Activated CD8-positive, alpha-beta memory T cell treated with anti-CD3 and anti-CD28 coated beads, Interleukin-2, amount 50 U/mL, for 1 hour (primary cell): ENCODE measurements around the gene SPIN1.

Source experiments
- DNase-seq: peaks from one replicate; pipeline ENCODE4 v3.0.0-alpha.2; 2020; ENCODE audit errors: extremely low read depth

SPIN1 gene

GRCh38 chr9:88436379-88436778 lies 48.1 kb downstream of the SPIN1 start:
- DNase-seq, result no peak

GRCh38 chr9:88437210-88438146 lies 49.2 kb downstream of the SPIN1 start:
- DNase-seq, result no peak

GRCh38 chr9:88438811-88439210 lies 50.6 kb downstream of the SPIN1 start:
- no peak for DNase-seq

GRCh38 chr9:88441301-88442007 lies 53.2 kb downstream of the SPIN1 start:
- no peak for DNase-seq

- DNase-seq, result no peak
These were observed 55.4 kb downstream of the SPIN1 start for GRCh38 chr9:88443480-88444113.

GRCh38 chr9:88446728-88447127 lies 58.5 kb downstream of the SPIN1 start:
- DNase-seq, result no peak

- no peak for DNase-seq
These were observed 59.2 kb downstream of the SPIN1 start for GRCh38 chr9:88447431-88447830.

- DNase-seq, result no peak
These were observed 62.9 kb downstream of the SPIN1 start for GRCh38 chr9:88451160-88451559.

GRCh38 chr9:88458716-88459465 lies 70.6 kb downstream of the SPIN1 start:
- DNase-seq, result no peak

- no peak for DNase-seq
These were observed 72.5 kb downstream of the SPIN1 start for GRCh38 chr9:88460587-88461332.

GRCh38 chr9:88462191-88462590 lies 73.9 kb downstream of the SPIN1 start:
- DNase-seq, result no peak

GRCh38 chr9:88464851-88465250 lies 76.6 kb downstream of the SPIN1 start:
- DNase-seq, result no peak

GRCh38 chr9:88468226-88468625 lies 80.0 kb downstream of the SPIN1 start:
- DNase-seq, result no peak

GRCh38 chr9:88476491-88477271 lies 88.4 kb downstream of the SPIN1 start:
- DNase-seq, result no peak

- no peak for DNase-seq
These were observed 89.1 kb downstream of the SPIN1 start for GRCh38 chr9:88477300-88477751.

GRCh38 chr9:88478246-88478645 lies 90.0 kb downstream of the SPIN1 start:
- DNase-seq, result no peak

- DNase-seq, result no peak
These were observed 93.7 kb downstream of the SPIN1 start for GRCh38 chr9:88481933-88482332.

GRCh38 chr9:88488166-88488565 lies 99.9 kb downstream of the SPIN1 start:
- DNase-seq, result no peak

- no peak for DNase-seq
These were observed 106.9 kb downstream of the SPIN1 start for GRCh38 chr9:88494983-88495721.
